GM10266 (cell line): ENCODE data around the gene LHX5.
"Not testable (repeated sequence)": the region's sequence is repeated elsewhere in the genome, so short reads cannot be mapped to it uniquely, and the experiment has no call there.

Experiments used
- DNase-seq: peaks from one replicate; pipeline ENCODE4 v3.0.0; 2012; ENCODE audit errors: extremely low spot score
- CTCF ChIP-seq: IDR thresholded peaks from 2 replicates; pipeline ENCODE4 v1.5.1; 2012; ENCODE audit warnings: mild to moderate bottlenecking, low read depth; ENCODE audit not compliant: control insufficient read depth, insufficient read depth; ENCODE audit errors: missing control alignments

The LHX5 gene

GRCh38 chr12:113505941-113506340 lies 34.3 kb upstream of the LHX5 start:
- TF ChIP-seq CTCF = no peak
- no peak for DNase-seq

GRCh38 chr12:113504917-113505316 lies 33.2 kb upstream of the LHX5 start:
- TF ChIP-seq CTCF = no peak
- DNase-seq = no peak

GRCh38 chr12:113500782-113501311 lies 29.2 kb upstream of the LHX5 start:
- no peak for DNase-seq

GRCh38 chr12:113500306-113500675 lies 28.6 kb upstream of the LHX5 start:
- DNase-seq = no peak
- no peak for TF ChIP-seq CTCF

More at GRCh38 chr12:113500782-113501311, 29.2 kb upstream of the LHX5 start:
- TF ChIP-seq CTCF = no peak

- no peak for DNase-seq
- no peak for TF ChIP-seq CTCF
These were observed 26.8 kb upstream of the LHX5 start for GRCh38 chr12:113498490-113498889.

- no peak for DNase-seq
- no peak for TF ChIP-seq CTCF
These were observed 26.0 kb upstream of the LHX5 start for GRCh38 chr12:113497693-113498092.

GRCh38 chr12:113495941-113496340 lies 24.3 kb upstream of the LHX5 start:
- DNase-seq = not testable (repeated sequence)

- TF ChIP-seq CTCF = no peak
- DNase-seq = no peak
These were observed 16.7 kb upstream of the LHX5 start for GRCh38 chr12:113488322-113488721.
